Naive thymus-derived CD4-positive, alpha-beta T cell (primary cell): ENCODE data around the gene BHLHE41. TPM values are rescaled to one million over a fixed set of nuclear protein-coding genes. Genes with fewer than 3 reads are reported as not detected.

Source experiments
- ATAC-seq: fragments of 150-1000 bp; cut with Tn5 transposase; 2 replicates; pipeline ENCODE4 v1.10.0; 2021; ENCODE audit warnings: mild to moderate bottlenecking, moderate library complexity
- CTCF ChIA-PET: fragments of 350-600 bp; sonication (Branson Sonifier 250); formaldehyde crosslinking; loops from one replicate; lab custom pipeline; 2021; ENCODE audit warnings: antibody characterized with exemption; lab: Charles Lee
- POLR2A ChIA-PET: fragments of 350-600 bp; sonication (Branson Sonifier 250); formaldehyde crosslinking; loops from one replicate; lab custom pipeline; 2021; ENCODE audit warnings: antibody characterized with exemption, inconsistent platforms; lab: Charles Lee
- DNase-seq, 9 donors: peaks; one replicate each; pipeline versions ENCODE4 v3.0.0 to v3.0.0-alpha.2; 2020 to 2022; ENCODE audit warnings: mixed read lengths in 1 of 9
- H3K27ac ChIP-seq: one replicate; pipeline ENCODE4 v1.7.0; 2013; ENCODE audit warnings: mild to moderate bottlenecking, low read depth, low read length, moderate library complexity
- H3K27me3 ChIP-seq, 2 donors: one replicate each; pipeline ENCODE4 v1.7.0; 2013; ENCODE audit warnings: low read length in 2 of 2, mild to moderate bottlenecking in 2 of 2, moderate library complexity in 2 of 2; ENCODE audit not compliant: control insufficient read depth in 2 of 2, insufficient read depth in 2 of 2
- H3K36me3 ChIP-seq, 3 experiments: 1 replicate in 2 of 3; 2 replicates in 1 of 3; pipeline ENCODE4 v1.7.0; 2013; ENCODE audit warnings: low read length in 3 of 3, mild to moderate bottlenecking in 3 of 3, moderate library complexity in 1 of 3; ENCODE audit not compliant: insufficient read depth in 3 of 3, control insufficient read depth in 2 of 3
- H3K4me1 ChIP-seq, 2 donors: one replicate each; pipeline ENCODE4 v1.7.0; 2013; ENCODE audit warnings: low read length in 2 of 2, mild to moderate bottlenecking in 2 of 2, moderate library complexity in 1 of 2; ENCODE audit not compliant: control insufficient read depth in 2 of 2, insufficient read depth in 2 of 2
- H3K4me3 ChIP-seq: 2 replicates; pipeline ENCODE4 v1.7.0; 2013; ENCODE audit warnings: mild to moderate bottlenecking, low read length
- H3K9me3 ChIP-seq, 3 experiments: 1 replicate in 2 of 3; 2 replicates in 1 of 3; pipeline ENCODE4 v1.7.0; 2013; ENCODE audit warnings: low read length in 3 of 3; ENCODE audit not compliant: control insufficient read depth in 2 of 3
- H3K27ac Mint-ChIP-seq, 9 donors: one replicate each; pipeline ENCODE4 v1.8.0; 2020 to 2022; ENCODE audit warnings: mixed read lengths in 9 of 9, mild to moderate bottlenecking in 8 of 9, moderate library complexity in 5 of 9, inconsistent platforms in 2 of 9
- H3K27me3 Mint-ChIP-seq, 5 donors: one replicate each; pipeline ENCODE4 v1.8.0; 2021 to 2022; ENCODE audit warnings: mixed read lengths in 5 of 5, mild to moderate bottlenecking in 1 of 5
- H3K36me3 Mint-ChIP-seq, 5 donors: one replicate each; pipeline ENCODE4 v1.8.0; 2020 to 2022; ENCODE audit warnings: mixed read lengths in 5 of 5, mild to moderate bottlenecking in 3 of 5, inconsistent platforms in 1 of 5
- H3K4me1 Mint-ChIP-seq, 7 donors: one replicate each; pipeline ENCODE4 v1.8.0; 2020 to 2022; ENCODE audit warnings: mixed read lengths in 7 of 7, mild to moderate bottlenecking in 3 of 7, inconsistent platforms in 1 of 7
- H3K4me3 Mint-ChIP-seq, 10 donors: one replicate each; pipeline ENCODE4 v1.8.0; 2020 to 2022; ENCODE audit warnings: mild to moderate bottlenecking in 10 of 10, mixed read lengths in 10 of 10, moderate library complexity in 6 of 10, inconsistent platforms in 2 of 10
- H3K9me3 Mint-ChIP-seq, 11 donors: one replicate each; pipeline ENCODE4 v1.8.0; 2020 to 2022; ENCODE audit warnings: mixed read lengths in 11 of 11, mild to moderate bottlenecking in 4 of 11, inconsistent platforms in 1 of 11, moderate library complexity in 1 of 11
- intact Hi-C, 2 donors: fragments of 100-400 bp; cut with micrococcal nuclease; formaldehyde crosslinking; loops; one replicate each; pipeline ENCODE4 v1.15.1; 2023
- polyA plus RNA-seq, 2 donors: library from polyadenylated mRNA; unstranded; fragments of 300-500 nt; fragmentation: Illumina TruSeq; gene quantifications; one replicate each; pipeline ENCODE4 v1.2.3, GENCODE V29; 2021
- total RNA-seq, 6 experiments: library from RNA in 5 of 6; stranded (reverse) in 5 of 6; gene quantifications; 1 replicate in 5 of 6; 2 replicates in 1 of 6; pipeline ENCODE4 v1.2.3 and lab custom pipeline; 2021 to 2026

The BHLHE41 gene
- total and polyA plus RNA-seq, 7 experiments from 2014 or later = 0.42 to 1.2 (median 0.84) TPM; not detected in 4

DNA sequence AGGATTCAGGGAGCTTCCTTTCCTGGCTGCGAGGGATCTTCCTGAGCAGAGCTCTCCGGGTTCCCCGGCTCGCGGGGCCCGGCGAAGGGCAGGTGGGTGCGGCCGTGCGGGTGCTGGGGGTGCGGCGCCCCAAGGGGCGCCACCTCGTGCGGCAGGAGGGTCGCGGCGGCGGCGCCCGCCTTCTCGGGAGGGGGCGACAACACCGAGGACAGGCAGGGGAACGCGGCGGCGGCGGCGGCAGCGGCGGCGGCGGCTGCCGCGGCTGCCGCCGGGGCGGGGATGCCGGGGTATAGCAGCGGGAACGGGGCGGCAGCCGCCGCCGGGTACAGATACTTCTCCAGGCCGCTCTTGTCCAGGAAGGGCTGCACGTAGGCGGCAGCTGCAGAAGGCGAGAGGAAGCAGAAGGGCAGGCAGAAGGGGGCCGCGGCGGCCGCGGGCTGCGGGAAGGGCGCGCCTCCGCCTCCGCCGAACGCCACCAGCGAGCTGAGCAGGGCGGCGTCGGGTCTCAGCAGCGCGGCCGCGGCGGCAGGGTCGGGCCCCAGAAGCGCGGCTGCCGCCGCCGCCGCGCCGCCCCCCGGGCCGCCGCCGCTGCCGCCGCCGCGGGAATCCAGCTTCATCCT is 2.7 kb downstream of the BHLHE41 start:
- H3K4me3 Mint-ChIP-seq = peak overlapping the region; percentile 12 to 80 (median 65)
- H3K9me3 Mint-ChIP-seq = no peaks in the 10 kb centered on the region
- ChIA-PET CTCF (no interaction called here), POLR2A (interaction anchor here (0.7 kb wide), 1 partner anchor 898 kb away, joined by 3 read pairs; no protein-coding TSS in a partner anchor)
- no peaks in the 10 kb centered on the region for H3K36me3 ChIP-seq
- peaks cover 12 to 21% of the 10 kb centered on the region in 2 donors for H3K4me1 ChIP-seq
- peaks cover 60 to 86% (median 72%) of the 10 kb centered on the region in 5 donors for H3K27me3 Mint-ChIP-seq
- H3K4me1 Mint-ChIP-seq = peaks cover 22 to 43% (median 36%) of the 10 kb centered on the region in 7 donors
- no peak overlapping the region for H3K27ac Mint-ChIP-seq
- H3K27me3 ChIP-seq = peaks cover 22 to 42% of the 10 kb centered on the region in 2 donors
- ATAC-seq = peak; percentile 63
- peak overlapping the region; percentile 36 for H3K4me3 ChIP-seq
- H3K36me3 Mint-ChIP-seq = peaks cover 0 to 1% (median 0%) of the 10 kb centered on the region in 5 donors
- peak in 5 of 9 donors; percentile 16 to 35 (median 26) for DNase-seq
- intact Hi-C loops = loop anchor here (1.0 to 5.0 kb wide), 8 partner anchors 8 to 1590 kb away; partner anchors contain the start of genes ITPR2 (in 1 of the 2), MRPS35 (in 1 of the 2) and RASSF8 (in 1 of the 2)
- no peak overlapping the region for H3K27ac ChIP-seq
- no peaks in the 10 kb centered on the region for H3K9me3 ChIP-seq

- ChIA-PET POLR2A (interaction anchor here (0.7 kb wide), 1 partner anchor 897 kb away, joined by 3 read pairs; no protein-coding TSS in a partner anchor), CTCF (no interaction called here)
- Histone ChIP-seq H3K9me3 (no peaks in the 10 kb centered on the region), H3K36me3 (no peaks in the 10 kb centered on the region), H3K27me3 (peaks cover 18 to 38% of the 10 kb centered on the region in 2 donors), H3K4me1 (peaks cover 12 to 21% of the 10 kb centered on the region in 2 donors), H3K4me3 (peak overlapping the region; percentile 36), H3K27ac (no peak overlapping the region)
- ATAC-seq = no peak
- H3K27ac Mint-ChIP-seq = no peak overlapping the region
- H3K36me3 Mint-ChIP-seq = peaks cover 0 to 1% (median 0%) of the 10 kb centered on the region in 5 donors
- peak overlapping the region; percentile 12 to 80 (median 64) for H3K4me3 Mint-ChIP-seq
- H3K9me3 Mint-ChIP-seq = no peaks in the 10 kb centered on the region
- peaks cover 22 to 36% (median 33%) of the 10 kb centered on the region in 7 donors for H3K4me1 Mint-ChIP-seq
- intact Hi-C loops = loop anchor here (1.0 to 5.0 kb wide), 9 partner anchors 7 to 1591 kb away; partner anchors contain the start of genes ITPR2 (in 1 of the 2), MRPS35 (in 1 of the 2) and RASSF8 (in 1 of the 2)
- DNase-seq = no peak
- peaks cover 55 to 86% (median 71%) of the 10 kb centered on the region in 5 donors for H3K27me3 Mint-ChIP-seq
Observed at GRCh38 chr12:26121323-26122060, 3.3 kb downstream of the BHLHE41 start.

DNA sequence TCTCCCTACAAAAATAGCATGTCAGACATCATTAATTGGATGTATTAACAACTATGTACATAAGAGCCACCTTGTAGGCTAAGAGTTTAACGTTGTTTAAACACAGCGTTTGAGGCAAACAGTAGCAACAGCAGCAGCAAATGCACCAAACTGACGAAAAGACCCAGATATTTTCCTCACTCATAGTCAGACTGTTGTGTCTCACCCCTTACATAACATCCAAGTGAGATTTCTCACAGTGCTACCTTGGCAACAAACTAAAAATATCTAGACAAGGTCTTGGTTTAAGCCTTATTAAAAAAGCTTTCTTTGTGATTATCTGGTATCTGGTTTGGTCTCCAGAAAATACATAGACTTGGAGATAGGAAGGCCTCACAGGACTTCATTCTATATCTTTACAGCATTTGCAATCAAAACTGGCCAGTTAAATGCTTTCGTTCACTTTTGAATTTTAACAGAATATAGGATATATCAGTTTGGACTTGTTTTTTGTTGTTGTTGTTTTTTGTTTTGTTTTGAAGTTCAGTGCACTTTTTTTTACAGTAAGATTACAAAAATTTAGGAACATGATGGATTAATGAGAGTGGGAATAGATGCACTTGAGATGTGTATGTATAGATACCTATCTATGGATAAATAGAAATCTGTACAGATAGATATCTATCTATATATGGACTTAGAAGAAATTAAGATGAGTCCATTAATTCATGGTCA is 4.1 kb downstream of the BHLHE41 start:
- Histone ChIP-seq H3K27me3 (peaks cover 18 to 38% of the 10 kb centered on the region in 2 donors), H3K27ac (no peak overlapping the region)
- no peak overlapping the region for H3K27ac Mint-ChIP-seq

GRCh38 chr12:26119391-26119989 is 5.3 kb downstream of the BHLHE41 start:
- peaks cover 17 to 35% of the 10 kb centered on the region in 2 donors for H3K27me3 ChIP-seq

More for the DNA sequence above, 4.1 kb downstream of the BHLHE41 start:
- ChIA-PET POLR2A (no interaction called here), CTCF (no interaction called here)
- no peaks in the 10 kb centered on the region for H3K9me3 ChIP-seq
- intact Hi-C loops = loop anchor here (2.0 to 5.0 kb wide), 7 partner anchors 163 to 1592 kb away; partner anchors contain the start of genes ITPR2 (in 1 of the 2), MRPS35 (in 1 of the 2) and RASSF8 (in 1 of the 2)
- peaks cover 12 to 21% of the 10 kb centered on the region in 2 donors for H3K4me1 ChIP-seq
- no peaks in the 10 kb centered on the region for H3K36me3 ChIP-seq
- no peak overlapping the region for H3K4me3 ChIP-seq
- H3K9me3 Mint-ChIP-seq = no peaks in the 10 kb centered on the region
- H3K4me1 Mint-ChIP-seq = peaks cover 22 to 36% (median 29%) of the 10 kb centered on the region in 7 donors
- ATAC-seq (no peak), DNase-seq (no peak)
- H3K36me3 Mint-ChIP-seq = peaks cover 0 to 1% (median 0%) of the 10 kb centered on the region in 5 donors
- peak overlapping the region in 5 of 10 donors; percentile 9 to 80 (median 63) for H3K4me3 Mint-ChIP-seq
- H3K27me3 Mint-ChIP-seq = peaks cover 50 to 82% (median 71%) of the 10 kb centered on the region in 5 donors

DNA sequence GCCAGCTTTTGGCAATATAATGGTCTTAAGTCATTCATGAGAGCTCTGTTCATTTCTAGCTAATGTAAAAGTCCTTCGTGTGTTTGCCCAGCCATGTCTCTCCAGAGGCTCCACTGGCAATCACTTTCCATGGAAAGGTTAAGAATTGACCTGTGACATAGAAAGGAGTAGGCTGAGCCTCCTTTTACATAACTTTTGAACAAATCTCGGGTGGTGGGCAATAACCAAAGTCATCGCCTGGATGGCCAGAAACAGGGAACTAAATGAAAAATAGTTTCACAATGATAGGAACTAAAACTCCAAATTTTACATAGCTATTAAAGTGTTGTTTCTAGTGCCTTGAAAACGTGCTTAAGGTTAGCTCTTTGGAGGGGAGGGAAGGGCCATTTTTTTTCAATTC is 6.5 kb downstream of the BHLHE41 start:
- Histone ChIP-seq H3K4me1 (peaks cover 5 to 16% of the 10 kb centered on the region in 2 donors), H3K27me3 (peaks cover 15 to 25% of the 10 kb centered on the region in 2 donors), H3K4me3 (no peak overlapping the region), H3K36me3 (no peaks in the 10 kb centered on the region), H3K9me3 (no peaks in the 10 kb centered on the region), H3K27ac (no peak overlapping the region)
- no peak for DNase-seq
- POLR2A ChIA-PET = interaction anchor here (0.6 to 1.2 kb wide), 2 partner anchors 16 to 712 kb away, joined by 3 read pairs; no protein-coding TSS in a partner anchor
- Mint-ChIP-seq H3K9me3 (no peaks in the 10 kb centered on the region), H3K4me3 (no peak overlapping the region), H3K36me3 (peaks cover 0 to 2% (median 0%) of the 10 kb centered on the region in 5 donors), H3K27me3 (peaks cover 31 to 78% (median 49%) of the 10 kb centered on the region in 5 donors), H3K27ac (no peak overlapping the region), H3K4me1 (peaks cover 9 to 25% (median 21%) of the 10 kb centered on the region in 7 donors)
- CTCF ChIA-PET = interaction anchor here (2.1 kb wide), 1 partner anchor 21 kb away, joined by 8 read pairs; no protein-coding TSS in a partner anchor
- no peak for ATAC-seq
- intact Hi-C loops = loop anchor here (10.0 kb wide), 3 partner anchors 406 to 1406 kb away; partner anchors contain the start of genes PPFIBP1 (in 1 of the 2) and TM7SF3 (in 1 of the 2)

More at GRCh38 chr12:26119391-26119989, 5.3 kb downstream of the BHLHE41 start:
- Mint-ChIP-seq H3K4me3 (no peak overlapping the region), H3K27ac (no peak overlapping the region), H3K4me1 (peaks cover 14 to 30% (median 25%) of the 10 kb centered on the region in 7 donors), H3K27me3 (peaks cover 41 to 83% (median 60%) of the 10 kb centered on the region in 5 donors), H3K36me3 (peaks cover 0 to 1% (median 0%) of the 10 kb centered on the region in 5 donors), H3K9me3 (no peaks in the 10 kb centered on the region)
- DNase-seq (no peak), ATAC-seq (no peak)
- Histone ChIP-seq H3K36me3 (no peaks in the 10 kb centered on the region), H3K9me3 (no peaks in the 10 kb centered on the region), H3K27ac (no peak overlapping the region), H3K4me1 (peaks cover 7 to 18% of the 10 kb centered on the region in 2 donors), H3K4me3 (no peak overlapping the region)
- intact Hi-C loops = loop anchor here (1.0 to 10.0 kb wide), 5 partner anchors 405 to 1405 kb away; partner anchors contain the start of genes PPFIBP1 (in 1 of the 2) and TM7SF3 (in 1 of the 2)
- ChIA-PET POLR2A (interaction anchor here (0.6 kb wide), 1 partner anchor 59 kb away, joined by 3 read pairs; no protein-coding TSS in a partner anchor), CTCF (interaction anchor here (1.2 to 2.1 kb wide), 2 partner anchors 8 to 22 kb away, joined by 3 to 8 read pairs; no protein-coding TSS in a partner anchor)
